Stimulated activated CD4-positive, alpha-beta T cell treated with anti-CD3 and anti-CD28 coated beads, Interleukin-15, amount 100 ng/mL, for 48 hours (primary cell): ENCODE data around the gene ZSWIM6.

Experiments
- DNase-seq, 2 donors: peaks; one replicate each; pipeline ENCODE4 v3.0.0-alpha.2; 2020; ENCODE audit warnings: low read depth in 2 of 2

The ZSWIM6 gene

DNA sequence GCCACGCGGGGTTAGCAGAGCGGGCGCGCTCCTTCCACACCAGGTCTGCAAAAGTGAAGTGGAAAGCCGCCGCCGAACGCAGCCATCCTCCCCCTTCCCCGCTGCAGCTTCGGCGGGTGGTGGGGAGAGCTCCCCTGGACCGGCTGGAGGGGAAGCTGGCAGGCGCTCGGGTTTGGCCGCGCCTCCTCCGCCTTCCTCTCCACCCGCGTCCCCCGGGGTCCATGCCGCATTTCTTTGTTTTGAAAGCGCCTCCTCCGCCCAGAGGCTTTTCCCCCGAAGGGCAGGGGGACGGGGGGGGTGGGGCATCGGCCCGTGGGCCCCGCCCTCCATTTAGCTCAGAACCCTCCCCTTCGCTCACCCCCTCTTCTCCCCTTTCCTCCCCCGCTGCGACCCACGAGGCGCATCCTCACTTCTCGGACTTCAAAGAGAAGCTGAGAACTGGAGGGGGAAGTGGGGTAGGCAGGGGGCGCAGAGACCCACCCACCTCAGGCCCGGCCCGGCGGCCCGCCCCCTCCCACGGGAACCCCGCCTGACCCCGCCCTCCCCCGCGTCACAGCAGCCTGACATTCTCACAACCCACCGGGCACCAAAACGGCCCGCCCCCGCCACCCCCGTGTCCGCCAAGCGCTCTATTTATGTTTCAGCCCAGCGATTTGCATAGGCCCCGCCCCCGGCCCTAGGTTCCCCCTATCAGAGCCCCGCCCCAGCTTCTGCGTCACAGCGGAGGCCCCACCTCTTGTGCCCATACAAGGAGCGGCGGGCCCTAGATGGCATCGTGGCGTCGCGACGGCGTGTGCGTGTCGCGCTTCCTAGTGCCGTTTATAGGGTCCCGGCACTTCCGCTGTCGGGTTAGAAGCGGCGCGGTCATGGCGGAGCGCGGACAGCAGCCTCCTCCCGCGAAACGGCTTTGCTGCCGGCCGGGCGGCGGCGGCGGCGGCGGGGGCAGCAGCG, at the start of gene ZSWIM6:
Gene ZSWIM6, plus strand, starts transcription at position 852 of the 951 bp plus-strand sequence. Its CDS starts 15 bp downstream, at position 867.
- DNase-seq, result peak; percentile 96

DNA sequence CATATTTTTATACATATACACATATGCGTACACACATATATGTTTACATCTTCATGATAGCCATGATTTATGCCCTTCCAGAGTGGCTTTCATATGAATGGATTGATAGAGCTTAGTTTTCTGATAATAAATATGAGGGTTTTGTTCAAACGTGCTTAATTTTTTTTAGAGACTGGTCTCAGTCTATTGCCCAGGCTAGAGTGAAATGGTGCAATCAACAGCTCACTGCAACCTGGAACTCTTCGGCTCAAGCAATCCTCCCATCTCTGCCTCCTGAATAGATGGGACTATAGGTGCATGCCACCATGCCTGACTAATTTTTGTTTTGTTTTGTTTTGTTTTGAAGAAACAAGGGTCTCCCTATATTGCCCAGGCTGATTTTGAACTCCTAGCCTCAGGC, 48.6 kb upstream of the ZSWIM6 start:
- no peak for DNase-seq

DNA sequence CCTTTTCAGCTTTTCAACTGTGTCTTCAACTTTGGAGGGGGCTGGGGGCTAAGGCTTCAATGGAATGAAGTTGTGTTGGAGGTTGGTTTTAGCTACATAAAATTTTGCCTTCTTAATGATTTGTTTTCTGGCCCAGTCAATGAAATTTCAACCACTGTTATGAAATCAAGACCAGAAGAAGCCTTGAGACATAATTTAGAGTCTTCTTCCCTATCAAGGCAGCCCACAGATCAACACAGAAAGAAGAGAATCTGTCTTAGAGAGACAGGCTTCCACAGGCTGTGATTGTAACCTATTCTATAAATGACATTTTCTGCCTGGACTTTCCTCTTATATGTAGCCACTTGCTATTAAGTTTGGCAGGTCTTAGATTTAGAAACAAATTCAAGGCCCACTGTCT, 46.5 kb upstream of the ZSWIM6 start:
- DNase-seq, result no peak

DNA sequence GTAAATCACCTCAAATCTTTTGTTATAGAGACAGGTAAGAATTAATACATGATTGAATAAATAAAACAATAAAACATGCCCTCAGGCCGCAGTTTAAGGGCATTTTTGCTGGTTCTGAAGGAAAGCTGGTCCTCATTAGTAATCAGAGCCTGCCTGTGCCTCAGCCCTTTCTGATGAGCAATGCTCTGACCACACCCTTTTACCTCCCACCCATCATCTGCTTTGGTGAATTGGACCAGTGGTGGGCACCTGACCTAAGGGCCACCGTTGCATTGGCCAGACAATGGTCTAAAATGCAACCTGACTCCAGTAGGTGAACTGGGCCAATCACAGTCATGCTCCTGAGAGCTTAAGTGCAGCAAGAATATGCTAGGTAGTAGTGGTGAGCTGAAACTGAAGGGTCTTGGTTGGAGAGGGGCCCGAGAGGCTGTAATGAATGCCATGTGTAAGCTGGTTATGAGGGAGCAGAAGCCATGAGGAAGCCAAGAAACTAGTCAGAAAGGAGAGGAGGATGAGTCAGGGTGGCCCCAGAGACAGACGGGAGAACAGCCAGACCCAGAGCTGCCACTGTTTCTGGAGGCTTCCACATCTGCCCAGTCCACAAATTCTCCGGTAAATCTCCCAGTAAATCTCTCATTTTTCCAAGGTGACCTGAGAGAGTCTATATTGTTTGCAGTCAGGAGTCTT, 45.5 kb upstream of the ZSWIM6 start:
- DNase-seq, result no peak

DNA sequence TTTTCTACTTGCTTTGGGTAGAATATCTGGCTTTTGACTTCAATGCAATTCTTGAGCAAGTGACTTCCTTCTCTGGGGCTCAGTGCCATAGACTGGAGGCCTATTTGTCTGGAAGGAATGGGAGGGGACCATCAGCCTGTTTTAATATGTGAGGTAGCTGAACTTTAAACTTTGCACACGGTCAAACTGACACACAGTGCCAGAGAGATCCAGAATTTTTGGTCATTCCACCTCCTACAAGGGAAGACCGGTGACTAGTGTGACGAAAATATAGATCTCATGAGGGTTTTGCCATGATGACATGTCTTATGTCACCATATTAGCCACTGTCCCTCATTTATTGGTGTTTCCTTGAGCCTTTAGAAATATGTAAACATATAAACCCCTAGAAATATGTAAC, 44.6 kb upstream of the ZSWIM6 start:
- no peak for DNase-seq

DNA sequence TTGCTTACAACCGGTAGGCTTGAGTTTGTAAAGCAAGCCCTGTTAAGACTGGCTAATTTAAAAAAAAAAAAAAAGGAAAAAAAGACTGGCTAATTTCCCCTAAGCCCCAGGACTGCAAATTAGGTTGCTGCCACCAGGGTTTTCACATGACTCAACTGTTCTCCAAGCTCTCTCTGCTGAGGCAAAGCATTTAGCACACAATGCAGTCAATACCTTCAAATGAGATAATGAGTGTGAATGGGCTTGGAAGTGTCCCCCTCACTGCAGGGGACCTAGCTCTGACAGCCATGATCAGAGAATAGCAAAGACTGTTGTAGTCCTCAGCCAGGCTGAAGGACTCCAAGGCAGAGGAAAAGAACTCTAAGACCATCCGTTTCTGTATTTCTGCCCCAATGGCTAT, 42.8 kb upstream of the ZSWIM6 start:
- DNase-seq, result no peak

DNA sequence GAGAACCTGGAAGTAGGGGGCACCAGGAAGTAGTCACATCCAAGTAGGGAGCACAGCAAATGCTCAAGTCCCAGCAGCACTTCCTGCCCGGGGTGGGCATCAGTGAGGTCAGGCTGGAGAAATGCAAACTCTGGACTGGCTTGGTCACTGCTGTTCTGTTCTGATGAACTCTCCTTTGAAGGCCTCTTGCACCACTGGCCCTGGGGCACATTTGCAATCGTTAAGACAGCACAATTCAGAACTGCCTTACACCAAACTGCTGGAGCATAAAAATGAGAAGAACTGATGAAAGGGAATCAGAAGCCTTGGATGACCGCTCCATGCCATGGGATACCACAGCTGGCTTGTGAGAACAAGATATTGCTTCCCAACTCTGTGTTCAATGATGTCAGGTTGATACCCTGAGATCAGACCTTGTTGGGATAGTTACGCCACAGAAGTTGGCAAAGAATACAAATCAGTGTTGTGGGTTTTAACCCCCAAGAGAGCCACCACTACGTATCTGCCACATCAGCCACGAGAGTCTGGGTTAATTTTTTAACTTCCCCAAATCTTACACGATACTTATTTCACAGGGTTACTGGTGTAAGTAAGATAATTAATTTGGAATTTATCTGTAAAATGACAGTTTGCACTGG, 42.3 kb upstream of the ZSWIM6 start:
- DNase-seq, result no peak

DNA sequence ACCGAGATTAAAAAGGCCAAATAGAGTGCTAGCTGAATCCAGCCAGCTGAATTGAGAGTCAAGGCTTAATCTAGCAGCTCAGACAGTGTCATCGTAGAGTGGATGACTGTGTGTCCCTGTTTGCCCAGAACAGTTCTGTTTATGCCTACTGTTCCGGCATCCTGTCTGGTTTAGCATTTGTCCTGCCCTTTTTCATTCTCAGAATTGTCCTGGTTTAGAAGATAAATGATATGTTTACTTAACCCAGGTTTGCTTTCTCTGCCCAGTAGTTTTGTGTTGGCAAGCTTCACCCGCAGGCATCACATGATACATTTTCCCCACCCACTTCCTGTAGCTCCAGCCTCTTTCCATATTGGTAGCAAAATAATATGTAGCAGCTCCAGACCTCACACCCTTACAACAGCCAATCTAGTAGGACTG, 41.3 kb upstream of the ZSWIM6 start:
- DNase-seq, result no peak

DNA sequence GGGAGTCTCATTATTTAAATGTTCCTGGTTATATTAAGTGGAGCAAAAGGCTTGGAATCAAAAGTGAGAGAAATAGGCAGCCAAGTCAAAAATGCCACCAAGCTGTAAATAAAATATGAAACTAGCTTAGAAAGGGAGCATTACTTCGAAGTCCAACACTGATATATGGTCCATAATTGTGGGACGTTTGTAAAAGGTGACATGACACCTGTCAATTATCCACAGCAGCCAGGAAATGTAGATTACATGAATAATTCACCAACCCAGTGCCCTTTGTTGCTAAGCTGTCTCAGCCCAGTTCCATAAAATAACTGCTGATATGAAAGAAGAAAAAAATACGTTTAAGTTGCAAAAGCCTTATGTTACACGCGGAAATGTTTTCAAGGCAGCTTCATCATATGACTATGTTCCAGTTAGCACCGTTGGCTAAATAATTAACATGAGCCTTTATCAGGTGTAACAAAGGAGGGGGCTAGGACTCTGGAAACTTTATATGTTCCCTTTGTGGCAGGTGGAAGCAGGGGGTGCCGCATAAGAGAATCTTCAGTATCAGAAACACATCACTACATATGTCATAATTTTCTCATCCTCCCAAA, 39.9 kb upstream of the ZSWIM6 start:
- DNase-seq, result no peak

DNA sequence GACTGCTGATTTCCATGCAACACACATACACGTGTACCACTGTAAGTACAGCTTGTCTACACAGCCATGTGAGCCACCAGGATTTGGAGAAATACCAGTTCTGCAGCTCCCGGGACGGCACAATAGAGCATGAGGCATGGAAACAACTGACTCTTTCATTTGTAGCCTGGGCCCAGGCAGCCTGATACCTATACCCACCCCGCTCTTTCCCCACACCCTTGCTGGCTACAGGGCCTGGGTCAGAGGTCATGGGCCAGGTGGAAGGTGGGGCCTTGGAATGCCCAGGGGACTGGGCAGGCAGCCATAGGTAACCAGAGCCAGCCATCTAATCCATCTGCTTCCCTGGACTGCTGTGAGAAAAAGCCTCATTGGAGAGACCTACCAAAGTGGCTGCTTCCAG, 39.0 kb upstream of the ZSWIM6 start:
- DNase-seq, result no peak

DNA sequence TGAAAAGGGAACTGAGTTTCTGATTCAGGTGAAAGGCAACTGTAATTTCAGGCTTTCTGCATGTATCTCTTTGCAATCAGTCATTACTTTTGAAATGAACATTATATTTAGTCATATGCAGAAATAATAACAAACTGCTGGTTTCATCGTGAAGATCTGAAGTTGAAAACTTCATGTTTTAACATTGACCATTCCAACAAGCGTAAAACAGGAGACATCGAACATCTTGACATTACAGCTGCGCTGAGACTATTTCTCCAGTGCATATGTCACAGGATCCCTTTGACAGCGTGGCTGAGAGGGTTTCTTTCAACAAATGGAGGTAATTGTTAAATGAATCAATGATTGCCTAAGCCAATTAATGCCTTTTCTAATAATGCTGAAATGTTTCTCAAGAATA, 38.2 kb upstream of the ZSWIM6 start:
- DNase-seq, result no peak

DNA sequence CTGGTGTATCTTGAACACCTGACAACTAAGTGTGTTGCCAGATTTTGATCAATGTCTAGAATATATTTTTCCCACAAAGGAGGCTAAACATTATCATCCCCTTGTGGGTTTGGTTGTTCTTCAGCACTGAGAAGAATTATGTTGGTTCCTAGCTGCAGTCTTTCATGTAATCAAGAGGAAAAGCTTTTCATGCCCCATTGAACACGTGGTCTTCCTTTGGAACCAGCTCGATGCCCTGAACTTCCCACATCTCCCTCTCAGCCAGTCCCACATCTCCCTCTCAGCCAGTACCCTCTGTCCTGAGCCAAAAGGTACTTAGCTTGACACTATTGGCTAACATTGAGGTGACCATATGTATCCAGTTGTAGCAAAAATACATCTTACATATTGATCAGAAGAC, 36.7 kb upstream of the ZSWIM6 start:
- no peak for DNase-seq

DNA sequence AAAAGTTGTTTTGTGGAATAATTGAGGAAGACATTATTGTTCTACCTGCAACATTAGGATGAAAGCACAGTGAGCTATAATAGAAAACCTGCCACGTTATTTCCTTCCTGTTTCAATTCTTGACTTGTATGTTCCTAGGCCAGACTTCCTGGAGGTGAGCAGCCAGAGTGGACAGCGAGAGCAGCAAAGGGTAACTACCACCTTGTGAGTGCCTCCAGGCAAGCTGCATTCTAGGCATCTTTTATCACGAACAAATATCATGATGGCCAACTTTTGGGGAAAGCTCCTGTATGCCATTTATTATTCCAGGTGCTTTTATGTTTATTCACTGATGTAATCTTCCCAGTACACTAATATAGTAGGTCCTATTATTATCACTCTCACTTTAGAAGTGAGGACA, 34.0 kb upstream of the ZSWIM6 start:
- DNase-seq, result no peak

DNA sequence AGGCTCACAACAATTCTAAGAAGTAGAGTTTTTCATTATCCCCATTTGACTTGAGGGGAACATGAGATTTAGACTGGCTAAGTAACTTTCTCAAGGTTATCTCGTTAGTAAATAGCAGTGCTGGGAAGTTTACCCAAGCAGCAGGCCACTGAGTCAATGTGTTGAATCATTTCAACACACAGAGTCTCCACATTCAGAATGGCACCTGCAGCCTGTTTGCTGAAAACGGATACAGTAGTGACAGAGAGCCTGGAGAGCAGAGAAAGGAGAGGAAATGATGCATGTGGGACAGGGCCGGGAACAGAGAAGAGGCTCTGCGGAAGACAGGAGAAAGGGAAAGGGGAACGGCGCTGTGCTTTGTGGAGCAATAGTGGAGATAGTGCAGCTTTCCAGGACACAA, 33.5 kb upstream of the ZSWIM6 start:
- DNase-seq, result no peak

DNA sequence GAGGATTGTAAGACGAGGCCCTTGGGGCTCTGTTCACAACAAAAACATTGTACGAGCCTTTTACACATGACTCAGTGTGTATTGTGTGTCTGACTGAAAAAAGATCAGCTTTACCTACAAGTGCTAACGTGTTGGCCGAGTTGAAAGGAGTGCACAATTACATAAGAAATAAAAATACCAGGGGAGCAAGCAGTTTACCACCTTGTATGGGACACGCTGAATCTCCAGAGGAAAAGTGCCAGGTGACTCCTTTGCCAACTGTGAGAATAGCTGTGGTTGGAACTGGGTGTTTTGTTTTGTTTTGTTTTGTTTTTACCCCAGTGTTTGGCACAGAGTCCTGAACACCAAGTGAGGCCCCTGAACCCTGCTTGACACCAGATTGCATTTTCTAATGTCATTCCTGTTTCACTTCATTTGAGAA, 32.8 kb upstream of the ZSWIM6 start:
- no peak for DNase-seq

DNA sequence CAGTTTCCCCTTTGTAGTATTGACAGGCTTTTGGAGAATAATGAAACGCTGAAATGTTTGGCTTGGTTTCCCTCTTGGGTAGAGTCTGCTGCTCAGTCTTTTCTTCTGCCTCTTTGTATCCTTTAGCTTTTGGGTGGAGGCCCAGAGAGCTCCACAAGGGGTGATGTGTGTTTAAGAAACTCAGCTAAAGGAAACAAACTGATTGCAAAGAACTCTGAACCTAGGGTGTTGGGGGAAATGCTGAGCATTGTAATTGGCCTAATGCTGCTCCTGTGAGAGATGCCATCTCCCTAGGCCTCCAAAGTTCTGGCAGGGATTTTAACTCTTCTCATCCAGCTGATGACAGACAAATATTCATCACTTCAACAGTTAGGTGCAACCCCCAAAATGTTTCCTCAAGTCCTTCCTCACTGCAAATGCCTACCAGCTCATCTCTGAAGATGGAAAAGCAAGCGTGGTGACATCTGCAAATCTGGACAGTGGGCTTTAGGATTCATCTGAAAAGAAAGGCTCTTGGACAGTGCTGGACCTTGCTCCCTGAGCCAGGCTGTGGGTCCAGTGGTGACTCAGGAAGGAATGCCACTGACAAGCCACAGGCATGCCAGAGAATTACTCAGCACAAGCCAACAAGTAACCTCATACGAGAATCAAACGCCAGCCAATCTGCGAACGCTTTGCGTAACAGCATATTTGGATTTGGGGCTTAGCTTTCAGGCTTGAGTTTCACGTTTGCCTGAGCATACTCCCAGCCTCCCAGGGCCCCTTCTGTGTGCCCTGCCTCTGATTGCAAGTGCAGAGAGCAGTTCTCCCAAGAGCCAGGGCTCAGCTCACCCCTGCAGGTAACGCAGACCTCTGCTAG, 30.5 kb upstream of the ZSWIM6 start:
- DNase-seq, result no peak

DNA sequence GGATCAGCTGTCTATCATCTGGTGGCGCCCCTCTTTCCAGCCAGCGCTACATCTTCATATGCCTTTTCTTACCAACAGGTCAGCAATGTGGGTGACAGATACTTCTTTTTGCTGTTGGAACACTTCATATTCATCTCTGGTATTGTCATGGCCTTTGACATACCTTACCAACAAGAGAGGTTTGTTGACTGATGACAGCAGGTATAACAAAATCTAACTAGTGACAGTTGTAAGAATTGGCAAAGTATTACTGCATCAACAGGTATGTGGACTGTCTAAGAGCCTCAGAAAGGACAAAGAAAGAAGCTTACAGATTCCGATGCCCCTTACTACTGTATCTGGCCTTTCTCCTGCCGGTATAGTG, 29.9 kb upstream of the ZSWIM6 start:
- DNase-seq, result no peak

DNA sequence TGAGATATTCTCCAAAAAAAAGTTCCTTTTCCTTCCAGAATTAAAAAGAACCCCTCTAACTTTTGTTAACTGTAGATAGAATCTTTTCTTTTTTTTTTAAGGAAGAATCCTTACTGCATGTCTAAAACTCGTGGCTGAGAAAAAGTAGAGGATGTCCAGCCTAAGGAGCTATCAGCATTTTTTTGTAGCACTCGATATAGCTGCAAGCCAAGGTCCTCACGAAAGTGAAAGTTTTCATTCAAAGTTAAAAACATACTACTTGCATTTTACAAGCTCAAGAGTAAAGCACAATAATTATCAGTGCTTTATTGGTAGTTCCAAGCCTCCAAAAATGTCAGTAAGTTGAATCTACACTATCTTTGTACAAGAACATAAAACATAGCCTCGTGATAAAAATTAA, 28.7 kb upstream of the ZSWIM6 start:
- DNase-seq, result no peak

DNA sequence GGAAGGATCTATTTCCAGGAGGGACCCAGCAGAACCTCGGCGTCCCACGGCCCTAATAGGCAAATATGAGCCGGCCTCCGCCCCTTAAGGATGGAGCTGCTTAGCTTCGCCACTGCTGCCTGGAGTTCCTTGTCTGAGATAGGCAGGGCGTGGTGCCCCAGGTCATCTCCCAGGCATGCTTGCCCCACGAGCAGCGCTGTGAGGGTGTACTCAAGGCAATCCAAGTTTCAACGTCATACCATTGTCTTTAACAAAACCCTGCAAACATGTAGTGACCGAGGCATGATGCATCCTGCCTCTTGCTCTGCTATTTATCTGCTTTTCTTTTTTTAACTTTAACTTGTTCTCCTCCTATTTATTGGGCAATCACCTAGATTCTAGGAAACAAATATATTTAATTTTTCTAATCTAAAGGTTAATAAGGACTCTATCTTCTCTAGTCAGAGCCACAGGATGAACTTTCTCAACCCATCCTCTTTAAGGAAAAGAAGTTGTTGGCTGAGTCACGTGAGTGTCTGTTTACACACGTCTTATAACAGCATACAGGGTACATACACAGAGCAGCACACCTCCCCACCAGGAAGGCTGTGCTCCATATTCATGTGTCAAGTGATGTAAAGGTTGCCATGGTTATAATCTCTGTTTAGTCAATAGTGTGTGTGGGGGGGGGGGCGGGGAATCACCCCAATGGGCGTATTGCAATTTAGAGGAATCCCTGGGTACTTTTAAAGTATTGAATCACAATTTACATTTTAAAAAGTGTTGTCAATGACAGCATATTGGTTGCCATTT, 27.3 kb upstream of the ZSWIM6 start:
- DNase-seq, result no peak

DNA sequence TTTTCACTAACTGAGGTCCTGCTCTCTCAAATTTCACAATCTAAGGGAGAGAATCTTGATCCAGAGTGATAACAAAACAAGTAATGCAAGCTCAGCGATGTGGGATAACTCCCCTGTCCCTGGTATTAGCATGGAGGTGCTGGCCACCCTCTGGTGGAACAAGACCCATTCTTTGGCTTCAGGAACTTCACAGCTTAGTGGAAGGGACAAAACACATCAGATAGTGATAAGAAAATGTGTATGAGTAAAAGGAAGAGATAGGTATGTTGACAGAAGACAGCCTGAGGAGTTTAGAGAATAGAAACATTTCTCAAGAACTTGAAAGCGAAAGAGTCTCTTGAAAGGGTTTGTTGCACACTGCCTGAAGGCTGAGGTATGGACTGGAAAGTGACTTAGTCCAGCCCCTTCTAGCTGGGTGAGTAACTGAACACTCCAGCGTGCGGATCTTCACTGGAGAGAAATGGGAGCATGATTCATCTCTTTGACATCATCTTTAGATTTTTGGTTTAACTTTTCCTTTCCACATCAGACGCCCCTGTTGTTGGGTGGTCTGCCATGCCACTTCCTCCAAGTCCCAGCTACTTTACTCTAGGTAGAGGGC, 25.4 kb upstream of the ZSWIM6 start:
- DNase-seq, result no peak
